ENCODE results near the gene STK32C. TPM values are rescaled to one million over a fixed set of nuclear protein-coding genes. Genes with fewer than 3 reads are reported as not detected.
A peak's percentile ranks its signal among the peaks of the same experiment; 100 is the strongest.

Gene STK32C
- total and polyA plus RNA-seq, 3 donors from 2014 or later, result 33.9 to 49.0 (median 34.2) TPM

DNA sequence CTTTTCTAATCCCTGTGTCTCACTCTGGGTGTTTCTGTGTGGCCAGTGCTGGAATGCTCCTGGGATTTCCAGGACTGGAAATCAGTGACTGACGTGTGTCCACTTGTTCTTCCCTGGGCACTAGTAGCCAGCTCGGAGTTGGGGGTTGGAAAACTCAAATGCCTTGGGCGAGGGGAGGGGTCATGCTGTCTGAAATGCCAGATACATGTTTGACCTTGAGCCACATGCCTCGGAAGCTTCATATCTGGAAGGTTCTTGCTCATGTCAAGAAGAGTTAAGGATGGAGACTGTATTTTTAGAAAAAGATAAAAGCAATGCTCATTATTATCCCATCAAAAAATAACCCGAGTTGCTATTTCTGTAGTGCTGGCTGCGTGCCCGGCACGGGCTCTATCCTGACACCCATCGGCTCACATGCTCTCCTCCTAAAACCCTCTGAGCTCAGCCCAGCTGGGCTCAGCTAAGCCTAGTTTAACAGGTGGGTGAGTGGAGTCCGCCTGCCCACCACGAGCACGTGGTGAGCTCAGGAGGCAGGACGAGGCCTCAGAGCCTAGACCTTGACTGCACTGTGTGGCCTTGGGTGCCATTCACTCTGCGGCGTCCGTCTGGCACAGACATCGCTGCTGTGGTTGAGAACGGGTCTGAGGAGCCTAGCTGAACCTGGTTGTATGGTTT, 114.6 kb downstream of the STK32C start:
- H3K27ac ChIP-seq, result no peak overlapping the region
- no peaks in the 10 kb centered on the region for H3K9me3 ChIP-seq
- 40 to 52% methylated on average over 17 to 18 of the region's 18 CpGs for WGBS, 2 donors
- DNase-seq, result peak; percentile 34
- H3K4me3 ChIP-seq, result no peak overlapping the region
- H3K36me3 ChIP-seq (ENCODE audit: low read depth, missing control alignments), result no peaks in the 10 kb centered on the region
- H3K27me3 ChIP-seq, result no peaks in the 10 kb centered on the region
- H3K4me1 ChIP-seq, result peaks cover 2% of the 10 kb centered on the region
- intact Hi-C loops (cut with DNase I; ENCODE audit: low total_unique reads), result no loop called here
- TF ChIP-seq CTCF (IDR thresholded peaks at IDR 0.05) (no peak), POLR2A (IDR thresholded peaks at IDR 0.05) (no peak)

GRCh38 chr10:132192076-132192975, 115.4 kb downstream of the STK32C start:
- H3K4me3 ChIP-seq, result no peak overlapping the region
- H3K4me1 ChIP-seq, result peaks cover 9% of the 10 kb centered on the region
- no peaks in the 10 kb centered on the region for H3K9me3 ChIP-seq
- intact Hi-C loops (cut with DNase I; ENCODE audit: low total_unique reads), result no loop called here
- H3K27me3 ChIP-seq, result no peaks in the 10 kb centered on the region
- no peak overlapping the region for H3K27ac ChIP-seq
- no peak for TF ChIP-seq CTCF (IDR thresholded peaks at IDR 0.05)
- TF ChIP-seq POLR2A (IDR thresholded peaks at IDR 0.05), result no peak
- no peak for DNase-seq
- H3K36me3 ChIP-seq (ENCODE audit: low read depth, missing control alignments), result no peaks in the 10 kb centered on the region
- 88 to 93% methylated on average over 24 to 28 of the region's 28 CpGs for WGBS, 2 donors

- no peaks in the 10 kb centered on the region for H3K9me3 ChIP-seq
- 84 to 86% methylated on average over 10 to 17 of the region's 17 CpGs for WGBS, 2 donors
- no peak for TF ChIP-seq CTCF (IDR thresholded peaks at IDR 0.05)
- TF ChIP-seq POLR2A (IDR thresholded peaks at IDR 0.05), result no peak
- no peaks in the 10 kb centered on the region for H3K36me3 ChIP-seq (ENCODE audit: low read depth, missing control alignments)
- H3K4me3 ChIP-seq, result no peak overlapping the region
- no peaks in the 10 kb centered on the region for H3K27me3 ChIP-seq
- intact Hi-C loops (cut with DNase I; ENCODE audit: low total_unique reads), result no loop called here
- DNase-seq, result no peak
- no peak overlapping the region for H3K27ac ChIP-seq
- peaks cover 14% of the 10 kb centered on the region for H3K4me1 ChIP-seq
These were observed 117.8 kb downstream of the STK32C start for GRCh38 chr10:132189810-132190422.

- H3K4me1 ChIP-seq, result peaks cover 14% of the 10 kb centered on the region
- no peak overlapping the region for H3K27ac ChIP-seq
- H3K9me3 ChIP-seq, result no peaks in the 10 kb centered on the region
- no peaks in the 10 kb centered on the region for H3K36me3 ChIP-seq (ENCODE audit: low read depth, missing control alignments)
- H3K27me3 ChIP-seq, result no peaks in the 10 kb centered on the region
- no peak for DNase-seq
- WGBS, 2 donors, result 75 to 83% methylated on average over 16 of the region's 16 CpGs
- H3K4me3 ChIP-seq, result no peak overlapping the region
- TF ChIP-seq POLR2A (IDR thresholded peaks at IDR 0.05), result no peak
- TF ChIP-seq CTCF (IDR thresholded peaks at IDR 0.05), result no peak
- intact Hi-C loops (cut with DNase I; ENCODE audit: low total_unique reads), result no loop called here
These were observed 118.7 kb downstream of the STK32C start for GRCh38 chr10:132189016-132189415.

Data from testis (tissue), 3 donors.